GM18909 (cell line): Measurements from ENCODE around the gene SLC5A4.

Source experiments
- ATAC-seq: cut with Tn5 transposase; IDR thresholded peaks from one replicate; pipeline ENCODE4 v1.9.1; 2021; ENCODE audit warnings: mild to moderate bottlenecking; ENCODE audit not compliant: unreplicated experiment, poor library complexity

SLC5A4 gene

GRCh38 chr22:32236970-32237369 is 18.2 kb downstream of the SLC5A4 start:
- ATAC-seq: no peak

- ATAC-seq: no peak
Observed at GRCh38 chr22:32233091-32233490, 22.1 kb downstream of the SLC5A4 start.

GRCh38 chr22:32232191-32232830 is 22.8 kb downstream of the SLC5A4 start:
- ATAC-seq: no peak

- no peak for ATAC-seq
Observed at GRCh38 chr22:32226326-32227104, 28.6 kb downstream of the SLC5A4 start.

- no peak for ATAC-seq
Observed at GRCh38 chr22:32222991-32223390, 32.2 kb downstream of the SLC5A4 start.

- ATAC-seq: no peak
Observed at GRCh38 chr22:32219026-32219425, 36.1 kb downstream of the SLC5A4 start.

GRCh38 chr22:32218470-32218869 is 36.7 kb downstream of the SLC5A4 start:
- ATAC-seq: no peak

GRCh38 chr22:32217465-32217864 is 37.7 kb downstream of the SLC5A4 start:
- ATAC-seq: no peak

- no peak for ATAC-seq
Observed at GRCh38 chr22:32216911-32217310, 38.2 kb downstream of the SLC5A4 start.

- no peak for ATAC-seq
Observed at GRCh38 chr22:32211011-32211410, 44.1 kb downstream of the SLC5A4 start.

- ATAC-seq: no peak
Observed at GRCh38 chr22:32208681-32209080, 46.5 kb downstream of the SLC5A4 start.

GRCh38 chr22:32207971-32208480 is 47.1 kb downstream of the SLC5A4 start:
- no peak for ATAC-seq

- ATAC-seq: no peak
Observed at GRCh38 chr22:32206774-32207758, 48.1 kb downstream of the SLC5A4 start.

- ATAC-seq: no peak
Observed at GRCh38 chr22:32205974-32206773, 49.0 kb downstream of the SLC5A4 start.

GRCh38 chr22:32204856-32205722 is 50.1 kb downstream of the SLC5A4 start, which contains the start of gene RFPL2:
TSS of gene RFPL2 (minus strand) at chr22:32205073. CDS start at chr22:32202451, 2,622 bp downstream.
- no peak for ATAC-seq

- no peak for ATAC-seq
Observed at GRCh38 chr22:32204040-32204855, 50.9 kb downstream of the SLC5A4 start.

GRCh38 chr22:32203181-32204039 is 51.7 kb downstream of the SLC5A4 start:
- no peak for ATAC-seq
